ENCODE results near the gene DNER. TPM values are rescaled to one million over a fixed set of nuclear protein-coding genes. Genes with fewer than 3 reads are reported as not detected.

DNER gene, protein sequence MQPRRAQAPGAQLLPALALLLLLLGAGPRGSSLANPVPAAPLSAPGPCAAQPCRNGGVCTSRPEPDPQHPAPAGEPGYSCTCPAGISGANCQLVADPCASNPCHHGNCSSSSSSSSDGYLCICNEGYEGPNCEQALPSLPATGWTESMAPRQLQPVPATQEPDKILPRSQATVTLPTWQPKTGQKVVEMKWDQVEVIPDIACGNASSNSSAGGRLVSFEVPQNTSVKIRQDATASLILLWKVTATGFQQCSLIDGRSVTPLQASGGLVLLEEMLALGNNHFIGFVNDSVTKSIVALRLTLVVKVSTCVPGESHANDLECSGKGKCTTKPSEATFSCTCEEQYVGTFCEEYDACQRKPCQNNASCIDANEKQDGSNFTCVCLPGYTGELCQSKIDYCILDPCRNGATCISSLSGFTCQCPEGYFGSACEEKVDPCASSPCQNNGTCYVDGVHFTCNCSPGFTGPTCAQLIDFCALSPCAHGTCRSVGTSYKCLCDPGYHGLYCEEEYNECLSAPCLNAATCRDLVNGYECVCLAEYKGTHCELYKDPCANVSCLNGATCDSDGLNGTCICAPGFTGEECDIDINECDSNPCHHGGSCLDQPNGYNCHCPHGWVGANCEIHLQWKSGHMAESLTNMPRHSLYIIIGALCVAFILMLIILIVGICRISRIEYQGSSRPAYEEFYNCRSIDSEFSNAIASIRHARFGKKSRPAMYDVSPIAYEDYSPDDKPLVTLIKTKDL
- total RNA-seq (2021; ENCODE audit: unreplicated experiment), result 2.9 TPM
- polyA plus RNA-seq (2012), result 0.89 and 1.3 TPM in 2 replicates
- percentile 23 among the genes with signal in this experiment for Bru-seq, nascent RNA
- percentile 15 among the genes with signal in this experiment for BruChase-seq, experiment 1, labeled RNA remaining after a 6-hour chase
- BruChase-seq, experiment 2, labeled RNA remaining after a 2-hour chase, result percentile 18 among the genes with signal in this experiment
- long read RNA-seq, transcript DNER-201 (13 exons, 3,260 nt), result major isoform, 8 of 10 reads
- long read RNA-seq, partial matches to known transcripts, result 0 of 10 reads
- long read RNA-seq, other reads (novel, unspliced or antisense), result 2 of 10 reads

DNA sequence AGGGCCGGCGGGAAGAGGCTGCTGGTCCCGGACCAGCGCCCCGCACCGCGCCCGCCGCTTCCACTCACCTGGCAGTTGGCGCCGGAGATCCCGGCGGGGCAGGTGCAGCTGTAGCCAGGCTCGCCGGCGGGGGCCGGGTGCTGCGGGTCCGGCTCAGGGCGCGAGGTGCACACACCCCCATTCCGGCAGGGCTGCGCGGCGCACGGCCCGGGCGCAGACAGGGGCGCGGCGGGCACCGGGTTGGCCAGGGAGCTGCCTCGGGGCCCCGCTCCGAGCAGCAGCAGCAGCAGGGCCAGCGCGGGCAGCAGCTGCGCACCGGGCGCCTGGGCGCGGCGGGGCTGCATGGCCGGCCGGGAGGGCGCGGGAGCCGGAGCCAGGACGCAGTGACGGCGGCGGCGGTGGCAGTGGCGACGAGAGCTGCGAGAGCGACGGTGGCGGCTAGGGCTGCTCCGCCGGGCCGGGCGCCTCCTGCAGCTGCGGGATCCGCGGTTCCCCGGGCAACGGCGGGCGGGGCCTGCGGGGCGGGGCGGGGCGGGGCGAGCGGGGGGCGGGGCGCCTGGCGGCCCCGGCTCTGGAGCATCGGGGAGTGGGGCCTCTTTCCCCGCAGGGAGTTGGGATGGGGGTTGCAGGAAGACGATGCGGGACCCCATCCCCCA, at the start of gene DNER:
TSS of gene DNER (minus strand) at position 476 of the 656 bp plus-strand sequence. CDS start at position 344, 132 bp downstream.
- H3K4me1 ChIP-seq (ENCODE audit: control insufficient read depth in 1 of 2, insufficient read depth in 2 of 2, low read length in 2 of 2), result peaks cover 0 to 11% of the 10 kb centered on the region in 2 experiments; a peak in 2 of 4 replicates
- H3K9me3 ChIP-seq (ENCODE audit: control insufficient read depth in 1 of 2, insufficient read depth in 1 of 2, low read depth in 1 of 2, low read length in 2 of 2), result no peaks in the 10 kb centered on the region
- H3K9ac ChIP-seq (ENCODE audit: low read length), result no peak within 1 kb of the TSS
- ChIA-PET RAD21 (ENCODE audit: low non-redundant PET in 1 of 2, low total read pairs in 2 of 2, uncharacterized antibody in 2 of 2, unreplicated experiment in 2 of 2) (no interaction called here), POLR2A (no interaction called here), CTCF (interaction anchor here (1.2 kb wide), 1 partner anchor 283 kb away, joined by 4 read pairs; no protein-coding TSS in a partner anchor)
- H3K4me2 ChIP-seq (ENCODE audit: low read length), result peak within 1 kb of the TSS; percentile 74
- H3K79me2 ChIP-seq (ENCODE audit: insufficient read depth, low read length), result no peaks in the 10 kb centered on the region
- intact Hi-C loops (cut with micrococcal nuclease), result no loop called here
- H3K36me3 ChIP-seq (ENCODE audit: control insufficient read depth in 1 of 2, insufficient read depth in 2 of 2, low read length in 2 of 2), result no peaks in the 10 kb centered on the region
- ATAC-seq (peak; percentile 88), DNase-seq (ENCODE audit: low read depth, low spot score) (no peak)
- H2AFZ ChIP-seq (ENCODE audit: low read depth, low read length, poor library complexity, severe bottlenecking), result no peak within 1 kb of the TSS
- BruUV-seq (replicated peaks), result no TSS peak
- H3K27me3 ChIP-seq (ENCODE audit: insufficient read depth, low read length), result peaks cover 30% of the 10 kb centered on the region
- H3K27ac ChIP-seq (ENCODE audit: low read depth, low read length), result no peak within 1 kb of the TSS; the same call in 1 of the 2 replicates
- no peak for TF ChIP-seq SIN3A (IDR thresholded peaks at IDR 0.05; ENCODE audit: low read depth)
- no peak for TF ChIP-seq JUND (IDR thresholded peaks at IDR 0.05)
- TF ChIP-seq SP1 (IDR thresholded peaks at IDR 0.05; ENCODE audit: low read depth), result no peak
- no peak for TF ChIP-seq EZH2phosphoT487 (IDR thresholded peaks at IDR 0.05; ENCODE audit: borderline replicate concordance)
- no peak for TF ChIP-seq RAD21 (IDR thresholded peaks at IDR 0.05; ENCODE audit: low read depth)
- no peak for TF ChIP-seq ELF1 (IDR thresholded peaks at IDR 0.05; ENCODE audit: borderline replicate concordance, low read depth)
- TF ChIP-seq CEBPB (IDR thresholded peaks at IDR 0.05; ENCODE audit: low read depth), result no peak
- TF ChIP-seq ZNF274 (IDR thresholded peaks at IDR 0.05; ENCODE audit: low read depth, low read length), result no peak
- TF ChIP-seq EZH2 (IDR thresholded peaks at IDR 0.05), result no peak
- no peak for TF ChIP-seq POLR2AphosphoS5 (IDR thresholded peaks at IDR 0.05; ENCODE audit: low read depth, low read length)
- TF ChIP-seq EGR1 (IDR thresholded peaks at IDR 0.05; ENCODE audit: low read depth), result no peak
- H3K4me3 ChIP-seq (replicated peaks in 1 of 2; ENCODE audit: low read depth in 1 of 2, low read length in 2 of 2), result peak within 1 kb of the TSS; percentile 24 to 51
- H4K20me1 ChIP-seq (ENCODE audit: insufficient read depth), result no peaks in the 10 kb centered on the region
- H3K9me2 ChIP-seq (ENCODE audit: insufficient read depth), result no peaks in the 10 kb centered on the region

Data from HCT116 (cell line).